ENCODE measurements around the gene TINCR. TPM values are rescaled to one million over a fixed set of nuclear protein-coding genes. Genes with fewer than 3 reads are reported as not detected.

TINCR gene
- total and polyA plus RNA-seq, 2 donors (not counting 1 experiment from before 2014, with no cell fraction given) = 0.42 to 0.54 TPM

DNA sequence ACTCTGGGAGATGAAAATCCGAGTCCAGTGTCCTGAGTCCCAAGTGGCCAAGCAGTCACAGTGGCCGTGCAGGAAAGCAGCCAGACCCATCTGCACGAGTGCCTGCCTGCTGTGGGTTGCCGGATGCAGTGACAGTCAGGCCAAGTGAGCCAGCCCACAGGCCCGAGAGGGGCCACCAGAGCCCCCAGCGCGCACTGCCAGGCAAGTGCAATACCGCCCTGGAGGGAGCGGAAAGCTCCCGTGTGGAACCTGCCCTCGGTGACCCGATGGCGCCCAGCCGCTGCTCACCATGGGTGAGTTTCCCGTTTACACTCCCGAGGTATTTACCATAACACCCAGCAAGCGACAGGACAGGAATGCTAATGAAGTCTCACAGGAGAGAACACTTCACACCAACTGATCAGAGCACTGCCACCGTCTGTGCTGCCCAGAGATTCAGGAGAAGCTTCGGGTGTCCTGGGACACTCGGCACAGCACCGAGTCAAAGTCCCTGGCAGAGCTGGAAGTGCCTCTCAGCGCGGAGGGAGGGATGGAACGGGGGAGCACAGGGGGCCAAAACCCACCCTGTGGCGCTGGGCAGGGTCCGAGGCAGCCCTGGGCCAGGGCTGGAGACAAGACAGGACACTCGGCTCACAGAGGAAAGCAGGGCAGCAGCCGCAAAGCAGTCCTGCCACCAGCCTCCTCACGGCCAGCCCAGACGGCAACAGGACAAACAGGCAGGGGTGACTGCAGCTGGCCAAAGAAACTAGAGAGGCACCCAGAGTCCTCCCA lies 21.3 kb upstream of the TINCR start:
- no peak overlapping the region for H3K4me3 Mint-ChIP-seq
- Histone ChIP-seq H3K9me3 (ENCODE audit: control extremely low read depth in 1 of 3, control insufficient read depth in 2 of 3, insufficient read depth in 1 of 3, low read length in 2 of 3) (no peaks in the 10 kb centered on the region), H3K4me1 (ENCODE audit: control insufficient read depth in 2 of 2, insufficient read depth in 2 of 2, low read length in 2 of 2) (peaks cover 10 to 13% of the 10 kb centered on the region in 2 donors), H3K27me3 (replicated peaks in 1 of 4; ENCODE audit: control extremely low read depth in 1 of 4, control insufficient read depth in 3 of 4, insufficient read depth in 4 of 4, low read length in 3 of 4) (no peaks in the 10 kb centered on the region), H4K20me1 (ENCODE audit: control insufficient read depth, insufficient read depth, low read length, poor library complexity, severe bottlenecking) (peaks cover 80% of the 10 kb centered on the region), H3K9ac (ENCODE audit: low read length) (no peak overlapping the region), H3K36me3 (replicated peaks in 1 of 2; ENCODE audit: control extremely low read depth in 1 of 2, control insufficient read depth in 1 of 2, extremely low read depth in 1 of 2, insufficient read depth in 2 of 2, low read length in 1 of 2) (peaks cover 0 to 75% of the 10 kb centered on the region in 2 experiments), H2AFZ (ENCODE audit: insufficient read depth, low read depth, low read length, poor library complexity, severe bottlenecking) (no peak overlapping the region), H3K79me2 (ENCODE audit: control insufficient read depth, insufficient read depth, low read length) (peaks cover 8% of the 10 kb centered on the region), H3K4me2 (replicated peaks; ENCODE audit: low read depth, low read length, poor library complexity, severe bottlenecking) (no peak overlapping the region), H3K4me3 (ENCODE audit: control extremely low read depth in 1 of 5, extremely low read depth in 1 of 5, insufficient read depth in 1 of 5, low read depth in 2 of 5, low read length in 4 of 5) (no peak overlapping the region), H3K27ac (ENCODE audit: low read length in 2 of 2) (no peak overlapping the region)
- intact Hi-C loops (cut with micrococcal nuclease) = no loop called here
- POLR2A ChIA-PET = no interaction called here
- DNase-seq (no peak), ATAC-seq (ENCODE audit: low read depth) (no peak)
- CTCF ChIA-PET = no interaction called here
- 96% methylated on average over 30 of the region's 30 CpGs for WGBS (ENCODE audit: insufficient coverage)
- H3K27ac Mint-ChIP-seq = no peak overlapping the region
- H3K27me3 Mint-ChIP-seq = no peaks in the 10 kb centered on the region
- no peaks in the 10 kb centered on the region for H3K9me3 Mint-ChIP-seq (ENCODE audit: insufficient read depth)
- no peak for TF ChIP-seq EZH2 (IDR thresholded peaks at IDR 0.05; ENCODE audit: borderline replicate concordance, insufficient read depth, low read depth, low read length, poor library complexity, severe bottlenecking)
- TF ChIP-seq, protein P1, sequence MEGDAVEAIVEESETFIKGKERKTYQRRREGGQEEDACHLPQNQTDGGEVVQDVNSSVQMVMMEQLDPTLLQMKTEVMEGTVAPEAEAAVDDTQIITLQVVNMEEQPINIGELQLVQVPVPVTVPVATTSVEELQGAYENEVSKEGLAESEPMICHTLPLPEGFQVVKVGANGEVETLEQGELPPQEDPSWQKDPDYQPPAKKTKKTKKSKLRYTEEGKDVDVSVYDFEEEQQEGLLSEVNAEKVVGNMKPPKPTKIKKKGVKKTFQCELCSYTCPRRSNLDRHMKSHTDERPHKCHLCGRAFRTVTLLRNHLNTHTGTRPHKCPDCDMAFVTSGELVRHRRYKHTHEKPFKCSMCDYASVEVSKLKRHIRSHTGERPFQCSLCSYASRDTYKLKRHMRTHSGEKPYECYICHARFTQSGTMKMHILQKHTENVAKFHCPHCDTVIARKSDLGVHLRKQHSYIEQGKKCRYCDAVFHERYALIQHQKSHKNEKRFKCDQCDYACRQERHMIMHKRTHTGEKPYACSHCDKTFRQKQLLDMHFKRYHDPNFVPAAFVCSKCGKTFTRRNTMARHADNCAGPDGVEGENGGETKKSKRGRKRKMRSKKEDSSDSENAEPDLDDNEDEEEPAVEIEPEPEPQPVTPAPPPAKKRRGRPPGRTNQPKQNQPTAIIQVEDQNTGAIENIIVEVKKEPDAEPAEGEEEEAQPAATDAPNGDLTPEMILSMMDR (IDR thresholded peaks at IDR 0.05) = no peak
- H3K4me1 Mint-ChIP-seq = peaks cover 10% of the 10 kb centered on the region

DNA sequence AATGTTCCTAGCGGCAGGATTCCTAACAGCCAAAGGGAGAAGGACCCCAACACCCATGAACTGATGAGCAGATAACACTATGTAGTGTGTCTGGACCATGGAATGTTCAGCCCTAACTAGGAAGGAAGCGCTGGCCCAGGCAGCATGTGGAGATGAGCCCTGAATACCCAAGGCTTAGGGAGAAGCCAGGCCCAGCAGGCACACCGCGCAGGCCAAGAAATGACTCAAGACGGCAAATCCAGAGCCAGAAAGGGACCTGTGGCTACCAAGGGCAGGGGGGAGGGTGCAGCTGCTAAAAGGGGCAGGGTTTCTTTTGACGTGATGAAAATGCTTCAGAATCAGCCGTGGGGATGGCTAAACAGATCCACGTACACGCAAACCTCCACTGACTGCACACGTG lies 20.7 kb upstream of the TINCR start:
- 94% methylated on average over 10 of the region's 10 CpGs for WGBS (ENCODE audit: insufficient coverage)
- intact Hi-C loops (cut with micrococcal nuclease) = no loop called here
- Histone ChIP-seq H3K9ac (ENCODE audit: low read length) (no peak overlapping the region), H3K4me3 (ENCODE audit: control extremely low read depth in 1 of 5, extremely low read depth in 1 of 5, insufficient read depth in 1 of 5, low read depth in 2 of 5, low read length in 4 of 5) (no peak overlapping the region), H3K9me3 (ENCODE audit: control extremely low read depth in 1 of 3, control insufficient read depth in 2 of 3, insufficient read depth in 1 of 3, low read length in 2 of 3) (no peaks in the 10 kb centered on the region), H3K27me3 (replicated peaks in 1 of 4; ENCODE audit: control extremely low read depth in 1 of 4, control insufficient read depth in 3 of 4, insufficient read depth in 4 of 4, low read length in 3 of 4) (no peaks in the 10 kb centered on the region), H3K27ac (ENCODE audit: low read length in 2 of 2) (no peak overlapping the region), H3K4me1 (ENCODE audit: control insufficient read depth in 2 of 2, insufficient read depth in 2 of 2, low read length in 2 of 2) (peaks cover 10 to 13% of the 10 kb centered on the region in 2 donors), H4K20me1 (ENCODE audit: control insufficient read depth, insufficient read depth, low read length, poor library complexity, severe bottlenecking) (peaks cover 75% of the 10 kb centered on the region), H3K36me3 (replicated peaks in 1 of 2; ENCODE audit: control extremely low read depth in 1 of 2, control insufficient read depth in 1 of 2, extremely low read depth in 1 of 2, insufficient read depth in 2 of 2, low read length in 1 of 2) (peaks cover 0 to 70% of the 10 kb centered on the region in 2 experiments), H2AFZ (ENCODE audit: insufficient read depth, low read depth, low read length, poor library complexity, severe bottlenecking) (no peak overlapping the region), H3K4me2 (replicated peaks; ENCODE audit: low read depth, low read length, poor library complexity, severe bottlenecking) (no peak overlapping the region), H3K79me2 (ENCODE audit: control insufficient read depth, insufficient read depth, low read length) (peaks cover 8% of the 10 kb centered on the region)
- ATAC-seq (ENCODE audit: low read depth) = no peak
- Mint-ChIP-seq H3K27ac (no peak overlapping the region), H3K9me3 (ENCODE audit: insufficient read depth) (no peaks in the 10 kb centered on the region), H3K4me3 (no peak overlapping the region), H3K27me3 (no peaks in the 10 kb centered on the region), H3K4me1 (peaks cover 10% of the 10 kb centered on the region)
- DNase-seq = no peak
- TF ChIP-seq EZH2 (IDR thresholded peaks at IDR 0.05; ENCODE audit: borderline replicate concordance, insufficient read depth, low read depth, low read length, poor library complexity, severe bottlenecking) = no peak
- TF ChIP-seq, protein P1 (IDR thresholded peaks at IDR 0.05) = no peak
- ChIA-PET CTCF (no interaction called here), POLR2A (no interaction called here)
